Fibroblast of pulmonary artery (primary cell): ENCODE data around the gene SURF2.
A peak's percentile ranks its signal among the peaks of the same experiment; 100 is the strongest.

Experiments used
- DNase-seq: peaks from one replicate; pipeline ENCODE4 v3.0.0-alpha.2; 2010; ENCODE audit warnings: low read depth
- H3K4me3 ChIP-seq: replicated peaks from 2 replicates; pipeline ENCODE4 v1.5.1; 2011; ENCODE audit warnings: low read depth, mild to moderate bottlenecking, control low read depth, low read length, moderate library complexity
- TF ChIP-seq, protein P1 (sequence below): IDR thresholded peaks from 2 replicates; pipeline ENCODE4 v1.5.1; 2011; ENCODE audit warnings: mild to moderate bottlenecking, control low read depth, low read length, inconsistent platforms; ENCODE audit errors: missing control alignments

The SURF2 gene

DNA sequence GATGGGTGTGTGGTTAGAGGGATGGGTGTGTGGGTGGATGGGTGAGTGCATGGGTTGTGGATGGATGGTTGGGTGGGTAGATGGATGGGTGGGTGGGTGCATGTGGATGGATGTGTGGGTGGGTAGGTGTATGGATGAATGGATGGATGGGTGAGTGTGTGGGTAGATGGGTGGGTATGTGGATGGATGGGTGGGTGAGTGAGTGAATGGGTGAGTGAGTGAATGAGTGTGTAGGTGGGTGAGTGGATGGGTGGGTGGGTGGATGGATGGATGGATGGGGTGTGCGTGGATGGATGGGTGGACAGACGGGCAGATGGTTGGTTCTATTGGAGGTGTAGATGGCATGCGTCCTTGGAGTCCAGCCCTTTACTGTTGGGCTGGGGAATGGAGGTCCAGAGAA, 37.0 kb downstream of the SURF2 start:
- TF ChIP-seq, protein P1, sequence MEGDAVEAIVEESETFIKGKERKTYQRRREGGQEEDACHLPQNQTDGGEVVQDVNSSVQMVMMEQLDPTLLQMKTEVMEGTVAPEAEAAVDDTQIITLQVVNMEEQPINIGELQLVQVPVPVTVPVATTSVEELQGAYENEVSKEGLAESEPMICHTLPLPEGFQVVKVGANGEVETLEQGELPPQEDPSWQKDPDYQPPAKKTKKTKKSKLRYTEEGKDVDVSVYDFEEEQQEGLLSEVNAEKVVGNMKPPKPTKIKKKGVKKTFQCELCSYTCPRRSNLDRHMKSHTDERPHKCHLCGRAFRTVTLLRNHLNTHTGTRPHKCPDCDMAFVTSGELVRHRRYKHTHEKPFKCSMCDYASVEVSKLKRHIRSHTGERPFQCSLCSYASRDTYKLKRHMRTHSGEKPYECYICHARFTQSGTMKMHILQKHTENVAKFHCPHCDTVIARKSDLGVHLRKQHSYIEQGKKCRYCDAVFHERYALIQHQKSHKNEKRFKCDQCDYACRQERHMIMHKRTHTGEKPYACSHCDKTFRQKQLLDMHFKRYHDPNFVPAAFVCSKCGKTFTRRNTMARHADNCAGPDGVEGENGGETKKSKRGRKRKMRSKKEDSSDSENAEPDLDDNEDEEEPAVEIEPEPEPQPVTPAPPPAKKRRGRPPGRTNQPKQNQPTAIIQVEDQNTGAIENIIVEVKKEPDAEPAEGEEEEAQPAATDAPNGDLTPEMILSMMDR: no peak
- no peak for DNase-seq
- H3K4me3 ChIP-seq: no peak overlapping the region

- DNase-seq: no peak
- H3K4me3 ChIP-seq: no peak overlapping the region
- TF ChIP-seq, protein P1: no peak
These were observed 38.4 kb downstream of the SURF2 start for GRCh38 chr9:133394687-133395271.

DNA sequence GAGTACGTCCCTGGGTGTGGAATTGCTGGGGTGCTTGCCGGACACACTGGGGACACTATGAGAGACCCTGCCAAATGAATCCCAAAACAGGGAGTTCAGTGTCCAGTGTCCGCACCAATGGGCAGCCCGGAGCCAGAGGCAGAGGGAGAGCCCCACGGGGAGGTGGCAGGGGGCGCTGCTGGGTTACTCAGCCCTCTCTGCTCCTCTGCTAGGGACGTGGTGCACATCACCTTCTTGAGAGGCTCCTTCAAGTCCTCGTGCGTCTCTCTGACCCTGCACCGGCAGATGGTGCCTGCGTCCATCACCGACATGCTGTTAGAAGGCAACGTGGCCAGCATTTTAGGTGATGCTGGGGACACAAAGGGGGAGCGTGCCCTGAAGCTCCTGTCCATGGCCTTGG, 40.6 kb downstream of the SURF2 start:
- DNase-seq: peak; percentile 21
- H3K4me3 ChIP-seq: no peak overlapping the region
- TF ChIP-seq, protein P1: peak; percentile 37

DNA sequence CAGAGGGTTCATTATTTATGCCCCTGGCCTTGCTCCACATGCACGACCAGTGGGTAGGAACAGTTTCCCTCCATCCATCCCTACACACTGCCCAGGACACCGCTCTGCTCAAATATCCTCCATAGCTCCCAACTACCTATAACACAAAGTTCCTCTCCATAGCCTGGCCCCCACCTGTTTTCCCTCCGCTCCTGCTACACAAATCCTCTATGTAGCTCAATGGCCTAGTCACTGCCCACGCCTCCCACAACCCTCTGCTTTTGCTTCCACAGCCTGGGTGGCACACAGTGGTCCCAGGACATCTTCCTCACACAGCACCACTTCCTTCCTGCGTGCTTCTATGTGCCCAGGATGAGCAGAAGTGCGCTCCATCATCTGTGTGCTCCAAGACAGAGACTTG, 41.0 kb downstream of the SURF2 start:
- H3K4me3 ChIP-seq: no peak overlapping the region
- DNase-seq: no peak
- TF ChIP-seq, protein P1: no peak

DNA sequence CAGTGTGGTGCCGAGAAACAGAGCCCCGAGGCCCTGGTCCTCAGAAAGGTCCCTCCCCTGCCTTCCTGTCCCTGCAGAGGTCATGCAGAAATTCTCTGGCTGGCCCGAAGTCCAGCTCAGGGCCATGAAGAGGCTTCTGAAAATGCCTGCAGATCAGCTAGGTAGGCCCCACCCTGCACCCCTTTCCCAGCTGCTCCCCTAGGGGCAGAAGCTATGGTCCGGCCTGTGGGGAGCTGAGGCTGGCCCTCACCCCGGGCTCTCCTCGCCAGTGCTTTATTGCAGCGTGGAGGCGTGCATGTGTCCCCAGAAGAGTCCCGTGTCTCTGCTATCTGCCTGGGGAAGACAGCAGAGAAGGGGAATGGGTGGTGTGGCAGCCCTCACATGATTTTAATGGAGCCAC, 41.5 kb downstream of the SURF2 start:
- H3K4me3 ChIP-seq: no peak overlapping the region
- DNase-seq: no peak
- TF ChIP-seq, protein P1: no peak

DNA sequence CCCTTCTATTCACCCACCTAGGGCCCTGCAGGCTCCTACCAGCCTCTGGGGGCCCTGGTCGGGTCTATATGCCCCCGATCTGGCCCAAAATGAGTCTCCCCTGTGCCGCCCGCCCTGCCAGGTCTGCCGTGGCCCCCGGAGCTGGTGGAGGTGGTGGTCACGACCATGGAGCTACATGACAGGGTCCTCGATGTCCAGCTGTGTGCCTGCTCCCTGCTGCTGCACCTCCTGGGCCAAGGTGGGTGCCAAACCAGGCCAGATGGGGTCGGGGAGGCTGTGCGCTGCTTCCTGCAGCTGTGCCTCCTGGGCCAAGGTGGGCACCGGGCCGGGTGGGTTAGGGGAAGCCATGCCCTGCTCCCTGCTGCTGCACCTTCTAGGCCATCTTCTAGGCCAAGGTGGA, 43.9 kb downstream of the SURF2 start:
- TF ChIP-seq, protein P1: no peak
- DNase-seq: no peak
- H3K4me3 ChIP-seq: no peak overlapping the region

DNA sequence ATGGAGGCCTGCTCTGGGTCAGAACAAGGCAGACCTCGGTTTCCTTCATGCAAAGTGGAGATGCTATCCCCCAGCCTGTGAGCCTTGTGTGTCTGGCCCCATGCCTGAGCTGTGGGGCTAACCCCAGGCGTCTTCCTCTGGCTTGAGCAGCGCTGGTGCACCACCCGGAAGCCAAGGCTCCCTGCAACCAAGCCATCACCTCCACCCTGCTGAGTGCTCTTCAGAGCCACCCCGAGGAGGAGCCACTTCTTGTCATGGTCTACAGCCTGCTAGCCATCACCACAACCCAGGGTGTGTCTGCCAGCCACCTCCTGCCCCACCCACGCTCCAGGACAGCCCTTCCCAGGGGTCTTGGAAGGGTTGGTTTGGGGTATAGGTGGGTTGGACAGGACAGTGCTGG, 45.2 kb downstream of the SURF2 start:
- H3K4me3 ChIP-seq: no peak overlapping the region
- TF ChIP-seq, protein P1: no peak
- DNase-seq: no peak
